Measurements from ENCODE around the gene HS6ST2.

HS6ST2 gene

GRCh38 chrX:132704769-132705168 lies 253.7 kb downstream of the HS6ST2 start:
- Histone ChIP-seq H3K4me2 (ENCODE audit: insufficient read depth, low read length) (no peak overlapping the region), H3K27ac (ENCODE audit: low read length) (no peak overlapping the region), H3K4me1 (ENCODE audit: insufficient read depth, low read length) (no peaks in the 10 kb centered on the region), H4K20me1 (ENCODE audit: insufficient read depth, low read length) (no peaks in the 10 kb centered on the region), H3K79me2 (ENCODE audit: insufficient read depth, low read length) (no peaks in the 10 kb centered on the region), H2AFZ (ENCODE audit: low read depth, low read length) (no peak overlapping the region), H3K4me3 (ENCODE audit: low read depth in 1 of 2, low read length in 2 of 2) (no peak overlapping the region), H3K36me3 (ENCODE audit: insufficient read depth, low read length) (no peaks in the 10 kb centered on the region), H3K9ac (ENCODE audit: low read depth, low read length) (no peak overlapping the region), H3K27me3 (ENCODE audit: insufficient read depth, low read length, poor library complexity) (no peaks in the 10 kb centered on the region), H3K9me3 (ENCODE audit: insufficient read depth, low read length, severe bottlenecking) (no peaks in the 10 kb centered on the region)
- TF ChIP-seq, protein P1, sequence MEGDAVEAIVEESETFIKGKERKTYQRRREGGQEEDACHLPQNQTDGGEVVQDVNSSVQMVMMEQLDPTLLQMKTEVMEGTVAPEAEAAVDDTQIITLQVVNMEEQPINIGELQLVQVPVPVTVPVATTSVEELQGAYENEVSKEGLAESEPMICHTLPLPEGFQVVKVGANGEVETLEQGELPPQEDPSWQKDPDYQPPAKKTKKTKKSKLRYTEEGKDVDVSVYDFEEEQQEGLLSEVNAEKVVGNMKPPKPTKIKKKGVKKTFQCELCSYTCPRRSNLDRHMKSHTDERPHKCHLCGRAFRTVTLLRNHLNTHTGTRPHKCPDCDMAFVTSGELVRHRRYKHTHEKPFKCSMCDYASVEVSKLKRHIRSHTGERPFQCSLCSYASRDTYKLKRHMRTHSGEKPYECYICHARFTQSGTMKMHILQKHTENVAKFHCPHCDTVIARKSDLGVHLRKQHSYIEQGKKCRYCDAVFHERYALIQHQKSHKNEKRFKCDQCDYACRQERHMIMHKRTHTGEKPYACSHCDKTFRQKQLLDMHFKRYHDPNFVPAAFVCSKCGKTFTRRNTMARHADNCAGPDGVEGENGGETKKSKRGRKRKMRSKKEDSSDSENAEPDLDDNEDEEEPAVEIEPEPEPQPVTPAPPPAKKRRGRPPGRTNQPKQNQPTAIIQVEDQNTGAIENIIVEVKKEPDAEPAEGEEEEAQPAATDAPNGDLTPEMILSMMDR (IDR thresholded peaks at IDR 0.05; ENCODE audit: borderline replicate concordance, extremely low read depth, low read length, poor library complexity, severe bottlenecking): no peak
- no peak for TF ChIP-seq EZH2 (IDR thresholded peaks at IDR 0.05; ENCODE audit: borderline replicate concordance, low read depth, low read length, severe bottlenecking)
- ATAC-seq (ENCODE audit: insufficient read depth, low read depth) (no peak), DNase-seq (no peak)

DNA sequence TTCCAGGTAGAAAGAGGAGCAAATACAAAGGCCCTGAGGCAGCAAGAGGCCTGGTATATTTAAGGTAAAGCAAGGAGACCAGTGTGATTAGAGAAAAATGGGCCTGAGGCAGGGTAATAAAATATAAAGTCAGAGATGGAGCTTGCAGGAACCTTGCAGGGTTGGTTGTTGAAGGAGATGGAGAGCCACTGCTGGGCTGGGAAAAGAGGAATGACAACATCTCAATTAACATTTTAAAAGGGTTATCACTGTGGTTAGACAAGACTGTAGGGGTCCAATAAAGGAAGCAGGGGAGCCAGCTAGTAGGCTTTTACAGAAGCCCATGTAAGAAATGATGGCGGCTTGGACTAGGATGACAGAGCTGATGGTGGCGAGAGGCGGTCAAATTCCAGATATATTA lies 264.0 kb downstream of the HS6ST2 start:
- H2AFZ ChIP-seq (ENCODE audit: low read depth, low read length): no peak overlapping the region
- ATAC-seq (ENCODE audit: insufficient read depth, low read depth) (no peak), DNase-seq (no peak)
- no peak overlapping the region for H3K27ac ChIP-seq (ENCODE audit: low read length)
- H3K27me3 ChIP-seq (ENCODE audit: insufficient read depth, low read length, poor library complexity): no peaks in the 10 kb centered on the region
- H3K9ac ChIP-seq (ENCODE audit: low read depth, low read length): no peak overlapping the region
- no peaks in the 10 kb centered on the region for H3K9me3 ChIP-seq (ENCODE audit: insufficient read depth, low read length, severe bottlenecking)
- no peak overlapping the region for H3K4me2 ChIP-seq (ENCODE audit: insufficient read depth, low read length)
- no peaks in the 10 kb centered on the region for H3K79me2 ChIP-seq (ENCODE audit: insufficient read depth, low read length)
- H3K4me3 ChIP-seq (ENCODE audit: low read depth in 1 of 2, low read length in 2 of 2): no peak overlapping the region
- no peaks in the 10 kb centered on the region for H3K36me3 ChIP-seq (ENCODE audit: insufficient read depth, low read length)
- H4K20me1 ChIP-seq (ENCODE audit: insufficient read depth, low read length): no peaks in the 10 kb centered on the region
- H3K4me1 ChIP-seq (ENCODE audit: insufficient read depth, low read length): no peaks in the 10 kb centered on the region
- TF ChIP-seq, protein P1 (IDR thresholded peaks at IDR 0.05; ENCODE audit: borderline replicate concordance, extremely low read depth, low read length, poor library complexity, severe bottlenecking): no peak
- no peak for TF ChIP-seq EZH2 (IDR thresholded peaks at IDR 0.05; ENCODE audit: borderline replicate concordance, low read depth, low read length, severe bottlenecking)

DNA sequence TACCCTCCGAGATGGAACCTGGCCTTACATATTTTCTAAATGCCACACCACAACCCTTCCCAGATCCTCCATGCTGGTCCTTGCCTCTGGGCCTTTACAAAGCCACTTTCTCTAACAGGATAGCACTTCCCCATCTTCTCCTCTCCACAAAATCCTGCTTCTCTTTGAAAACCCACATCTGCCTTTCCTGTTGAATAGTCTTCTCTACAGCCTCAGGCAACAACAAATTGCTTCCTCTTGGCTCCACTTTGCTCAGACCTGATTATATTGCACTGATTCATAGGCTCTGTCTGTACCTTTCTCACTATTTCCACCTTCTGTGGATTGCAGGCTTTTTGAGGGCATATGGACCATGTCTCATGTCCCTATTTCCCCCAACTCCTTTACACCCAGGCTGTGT lies 265.9 kb downstream of the HS6ST2 start:
- no peak for ATAC-seq (ENCODE audit: insufficient read depth, low read depth)
- H3K27ac ChIP-seq (ENCODE audit: low read length): no peak overlapping the region
- H3K4me1 ChIP-seq (ENCODE audit: insufficient read depth, low read length): no peaks in the 10 kb centered on the region
- no peak for TF ChIP-seq EZH2 (IDR thresholded peaks at IDR 0.05; ENCODE audit: borderline replicate concordance, low read depth, low read length, severe bottlenecking)
- TF ChIP-seq, protein P1 (IDR thresholded peaks at IDR 0.05; ENCODE audit: borderline replicate concordance, extremely low read depth, low read length, poor library complexity, severe bottlenecking): no peak
- H4K20me1 ChIP-seq (ENCODE audit: insufficient read depth, low read length): no peaks in the 10 kb centered on the region
- no peak overlapping the region for H3K4me3 ChIP-seq (ENCODE audit: low read depth in 1 of 2, low read length in 2 of 2)
- H2AFZ ChIP-seq (ENCODE audit: low read depth, low read length): no peak overlapping the region
- DNase-seq: no peak
- H3K9ac ChIP-seq (ENCODE audit: low read depth, low read length): no peak overlapping the region
- H3K36me3 ChIP-seq (ENCODE audit: insufficient read depth, low read length): no peaks in the 10 kb centered on the region
- H3K9me3 ChIP-seq (ENCODE audit: insufficient read depth, low read length, severe bottlenecking): no peaks in the 10 kb centered on the region
- H3K79me2 ChIP-seq (ENCODE audit: insufficient read depth, low read length): no peaks in the 10 kb centered on the region
- no peak overlapping the region for H3K4me2 ChIP-seq (ENCODE audit: insufficient read depth, low read length)
- H3K27me3 ChIP-seq (ENCODE audit: insufficient read depth, low read length, poor library complexity): no peaks in the 10 kb centered on the region

DNA sequence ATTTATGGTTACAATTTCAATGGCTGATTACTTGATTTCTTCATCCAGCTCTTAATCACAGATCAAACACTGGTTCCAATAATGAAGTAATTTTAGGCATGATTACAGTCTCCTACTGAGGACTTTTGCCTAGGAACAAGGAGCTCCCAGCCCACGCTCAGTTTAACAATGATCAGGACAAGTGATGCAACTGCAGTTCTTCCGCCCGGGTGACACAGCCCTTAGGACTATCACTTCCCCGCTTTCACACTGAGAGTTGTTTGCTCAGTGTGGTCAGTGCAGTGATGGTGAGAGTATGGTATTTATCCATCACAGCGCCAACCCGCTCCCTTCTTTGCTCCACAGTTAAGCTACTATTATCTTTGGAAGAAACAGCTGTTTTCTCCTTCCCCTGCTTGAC lies 266.4 kb downstream of the HS6ST2 start:
- Histone ChIP-seq H3K9ac (ENCODE audit: low read depth, low read length) (no peak overlapping the region), H3K79me2 (ENCODE audit: insufficient read depth, low read length) (no peaks in the 10 kb centered on the region), H3K36me3 (ENCODE audit: insufficient read depth, low read length) (no peaks in the 10 kb centered on the region), H3K27me3 (ENCODE audit: insufficient read depth, low read length, poor library complexity) (no peaks in the 10 kb centered on the region), H3K4me1 (ENCODE audit: insufficient read depth, low read length) (no peaks in the 10 kb centered on the region), H2AFZ (ENCODE audit: low read depth, low read length) (no peak overlapping the region), H4K20me1 (ENCODE audit: insufficient read depth, low read length) (no peaks in the 10 kb centered on the region), H3K9me3 (ENCODE audit: insufficient read depth, low read length, severe bottlenecking) (no peaks in the 10 kb centered on the region), H3K4me3 (ENCODE audit: low read depth in 1 of 2, low read length in 2 of 2) (no peak overlapping the region), H3K27ac (ENCODE audit: low read length) (no peak overlapping the region), H3K4me2 (ENCODE audit: insufficient read depth, low read length) (no peak overlapping the region)
- no peak for TF ChIP-seq EZH2 (IDR thresholded peaks at IDR 0.05; ENCODE audit: borderline replicate concordance, low read depth, low read length, severe bottlenecking)
- TF ChIP-seq, protein P1 (IDR thresholded peaks at IDR 0.05; ENCODE audit: borderline replicate concordance, extremely low read depth, low read length, poor library complexity, severe bottlenecking): no peak
- DNase-seq (no peak), ATAC-seq (ENCODE audit: insufficient read depth, low read depth) (no peak)
